ENCODE data around the gene TERT. TPM values are rescaled to one million over a fixed set of nuclear protein-coding genes. Genes with fewer than 3 reads are reported as not detected.

The TERT gene
- total and polyA plus RNA-seq, 2 experiments from 2014 or later, result not detected

DNA sequence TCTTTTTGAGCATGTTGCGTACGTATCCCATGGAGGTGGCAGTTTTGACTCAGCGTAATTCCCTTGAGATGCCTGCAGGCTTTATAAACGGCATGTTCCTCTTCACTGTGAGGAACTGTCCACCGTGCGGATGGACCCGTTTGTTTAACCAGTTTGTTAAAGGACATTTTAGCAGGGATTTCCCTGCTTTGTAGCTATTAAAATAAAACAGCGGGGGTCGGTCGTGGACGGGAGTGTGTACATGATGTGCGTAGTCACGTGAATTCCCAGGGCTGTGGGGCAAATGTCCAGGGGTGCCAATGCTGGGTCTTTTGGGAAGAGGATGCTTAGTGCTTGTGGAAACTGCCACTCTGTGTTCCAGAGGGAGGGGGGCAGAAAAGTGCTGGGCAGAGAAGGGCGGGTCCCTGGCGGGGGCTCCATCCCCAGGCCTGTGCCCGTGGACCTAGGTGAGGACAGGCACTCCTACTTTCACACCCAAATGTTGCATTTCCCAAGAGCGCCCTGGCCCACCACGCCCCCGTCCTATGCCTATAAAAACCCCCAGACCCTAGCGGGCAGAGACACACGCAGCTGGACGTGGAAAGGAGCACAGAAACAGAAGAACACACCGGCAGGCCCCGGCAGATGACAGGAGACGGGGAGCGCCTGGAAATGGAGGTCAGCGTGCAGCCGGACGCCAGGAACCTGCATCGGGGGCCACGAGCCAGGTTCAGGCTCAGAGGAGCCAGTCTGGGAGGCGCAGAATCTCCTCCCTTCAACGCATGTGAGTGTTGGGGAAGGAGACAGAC, 4.0 kb upstream of the TERT start:
- Histone ChIP-seq H3K79me2 (ENCODE audit: insufficient read depth) (no peaks in the 10 kb centered on the region), H2AFZ (no peak overlapping the region), H3F3A (ENCODE audit: insufficient read depth) (no peaks in the 10 kb centered on the region), H3K4me2 (ENCODE audit: unreplicated experiment) (no peak overlapping the region), H3K9me2 (ENCODE audit: insufficient read depth) (no peaks in the 10 kb centered on the region), H3K27ac (no peak overlapping the region), H3K9me3 (ENCODE audit: low read depth) (no peaks in the 10 kb centered on the region), H3K4me3 (no peak overlapping the region), H4K20me1 (ENCODE audit: insufficient read depth) (no peaks in the 10 kb centered on the region), H3K27me3 (replicated peaks; ENCODE audit: insufficient read depth) (peaks cover 42% of the 10 kb centered on the region), H3K36me3 (ENCODE audit: low read depth) (no peaks in the 10 kb centered on the region), H3K4me1 (ENCODE audit: insufficient read depth) (no peaks in the 10 kb centered on the region), H3K9ac (no peak overlapping the region)
- in situ Hi-C loops (cut with MboI), result no loop called here
- 54 to 61% methylated on average over 30 to 33 of the region's 33 CpGs for WGBS, 2 experiments (ENCODE audit: low coverage in 1 of 2, low lambda C conversion rate in 2 of 2, missing lambda C conversion rate in 2 of 2)
- TF ChIP-seq EZH2 (IDR thresholded peaks at IDR 0.05; ENCODE audit: insufficient read depth, poor library complexity, severe bottlenecking) (no peak), EZH2phosphoT487 (IDR thresholded peaks at IDR 0.05; ENCODE audit: insufficient read depth, low read depth) (no peak)
- no peak for DNase-seq

DNA sequence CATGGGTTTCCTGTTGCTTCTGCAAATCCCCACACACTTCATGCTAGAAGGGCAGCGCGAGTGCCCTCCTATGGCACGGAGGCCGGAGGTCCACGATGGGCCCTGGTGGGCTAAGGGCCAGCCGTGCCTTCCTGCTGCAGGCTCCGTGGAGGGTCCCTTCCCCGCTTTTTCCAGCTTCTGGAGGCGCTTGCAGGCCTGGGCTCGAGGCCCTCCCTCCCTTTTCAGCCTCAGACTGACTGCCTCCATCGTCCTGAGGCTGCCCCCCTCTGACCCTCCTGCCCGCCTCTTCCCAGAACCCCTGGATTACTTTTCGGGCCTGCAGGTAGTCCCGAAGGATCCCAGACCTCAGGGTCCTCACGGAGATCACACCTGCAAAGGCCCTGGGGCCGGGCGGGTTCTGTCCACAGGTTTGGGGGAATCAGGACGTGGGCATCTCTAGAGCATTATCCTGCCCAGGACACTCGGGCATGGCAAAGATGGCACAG, 3.2 kb upstream of the TERT start:
- H3K9ac ChIP-seq, result no peak overlapping the region
- no peaks in the 10 kb centered on the region for H3F3A ChIP-seq (ENCODE audit: insufficient read depth)
- no peaks in the 10 kb centered on the region for H3K9me2 ChIP-seq (ENCODE audit: insufficient read depth)
- TF ChIP-seq EZH2 (IDR thresholded peaks at IDR 0.05; ENCODE audit: insufficient read depth, poor library complexity, severe bottlenecking) (no peak), EZH2phosphoT487 (IDR thresholded peaks at IDR 0.05; ENCODE audit: insufficient read depth, low read depth) (no peak)
- no peak for DNase-seq
- H3K4me2 ChIP-seq (ENCODE audit: unreplicated experiment), result no peak overlapping the region
- H3K27me3 ChIP-seq (replicated peaks; ENCODE audit: insufficient read depth), result peaks cover 34% of the 10 kb centered on the region
- WGBS, 2 experiments (ENCODE audit: low coverage in 1 of 2, low lambda C conversion rate in 2 of 2, missing lambda C conversion rate in 2 of 2), result 58 to 69% methylated on average over 16 to 19 of the region's 19 CpGs
- H3K9me3 ChIP-seq (ENCODE audit: low read depth), result no peaks in the 10 kb centered on the region
- no peaks in the 10 kb centered on the region for H3K36me3 ChIP-seq (ENCODE audit: low read depth)
- H2AFZ ChIP-seq, result no peak overlapping the region
- no peaks in the 10 kb centered on the region for H4K20me1 ChIP-seq (ENCODE audit: insufficient read depth)
- H3K4me3 ChIP-seq, result no peak overlapping the region
- no peak overlapping the region for H3K27ac ChIP-seq
- H3K4me1 ChIP-seq (ENCODE audit: insufficient read depth), result no peaks in the 10 kb centered on the region
- H3K79me2 ChIP-seq (ENCODE audit: insufficient read depth), result no peaks in the 10 kb centered on the region
- in situ Hi-C loops (cut with MboI), result no loop called here

DNA sequence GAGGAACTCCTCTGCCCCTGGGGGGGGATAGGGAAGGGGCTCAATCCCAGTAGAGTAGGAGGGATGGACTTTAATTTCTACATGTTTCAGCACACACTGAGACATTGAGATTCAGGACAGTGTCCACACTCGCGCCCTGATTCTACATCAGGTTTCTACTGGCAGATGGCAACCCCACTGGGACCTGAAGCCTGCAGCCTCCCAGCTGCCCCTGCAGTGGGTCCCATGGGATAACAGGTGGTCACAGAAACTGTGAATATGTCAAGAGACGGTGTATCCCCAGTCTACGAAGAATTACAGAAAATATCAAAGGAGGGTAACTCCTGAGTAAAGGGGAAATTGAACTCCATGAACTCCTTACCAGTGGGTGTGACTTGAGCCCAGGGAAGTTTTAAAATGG, 2.4 kb upstream of the TERT start:
- no peak for DNase-seq
- Histone ChIP-seq H3K9me2 (ENCODE audit: insufficient read depth) (no peaks in the 10 kb centered on the region), H3K9me3 (ENCODE audit: low read depth) (no peaks in the 10 kb centered on the region), H3F3A (ENCODE audit: insufficient read depth) (no peaks in the 10 kb centered on the region), H4K20me1 (ENCODE audit: insufficient read depth) (no peaks in the 10 kb centered on the region), H3K4me3 (no peak overlapping the region), H3K4me1 (ENCODE audit: insufficient read depth) (no peaks in the 10 kb centered on the region), H3K4me2 (ENCODE audit: unreplicated experiment) (no peak overlapping the region), H3K27ac (no peak overlapping the region), H3K9ac (no peak overlapping the region), H3K79me2 (ENCODE audit: insufficient read depth) (no peaks in the 10 kb centered on the region), H3K36me3 (ENCODE audit: low read depth) (no peaks in the 10 kb centered on the region), H3K27me3 (replicated peaks; ENCODE audit: insufficient read depth) (peaks cover 33% of the 10 kb centered on the region), H2AFZ (no peak overlapping the region)
- 46 to 56% methylated on average over 4 of the region's 4 CpGs for WGBS, 2 experiments (ENCODE audit: low coverage in 1 of 2, low lambda C conversion rate in 2 of 2, missing lambda C conversion rate in 2 of 2)
- no peak for TF ChIP-seq EZH2phosphoT487 (IDR thresholded peaks at IDR 0.05; ENCODE audit: insufficient read depth, low read depth)
- TF ChIP-seq EZH2 (IDR thresholded peaks at IDR 0.05; ENCODE audit: insufficient read depth, poor library complexity, severe bottlenecking), result no peak
- in situ Hi-C loops (cut with MboI), result no loop called here

DNA sequence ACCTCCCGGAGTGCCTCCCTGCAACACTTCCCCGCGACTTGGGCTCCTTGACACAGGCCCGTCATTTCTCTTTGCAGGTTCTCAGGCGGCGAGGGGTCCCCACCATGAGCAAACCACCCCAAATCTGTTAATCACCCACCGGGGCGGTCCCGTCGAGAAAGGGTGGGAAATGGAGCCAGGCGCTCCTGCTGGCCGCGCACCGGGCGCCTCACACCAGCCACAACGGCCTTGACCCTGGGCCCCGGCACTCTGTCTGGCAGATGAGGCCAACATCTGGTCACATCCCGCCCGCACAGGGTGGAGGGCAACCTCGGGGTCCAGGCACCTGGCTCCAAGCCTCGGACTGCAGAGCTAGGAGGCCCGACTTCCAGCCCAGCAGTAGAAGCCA, 776 bp upstream of the TERT start:
- no peak for DNase-seq
- H3K27me3 ChIP-seq (replicated peaks; ENCODE audit: insufficient read depth), result peaks cover 18% of the 10 kb centered on the region
- no peaks in the 10 kb centered on the region for H4K20me1 ChIP-seq (ENCODE audit: insufficient read depth)
- TF ChIP-seq EZH2phosphoT487 (IDR thresholded peaks at IDR 0.05; ENCODE audit: insufficient read depth, low read depth) (no peak), EZH2 (IDR thresholded peaks at IDR 0.05; ENCODE audit: insufficient read depth, poor library complexity, severe bottlenecking) (no peak)
- H3K4me2 ChIP-seq (ENCODE audit: unreplicated experiment), result no peak overlapping the region
- 41 to 47% methylated on average over 15 to 22 of the region's 22 CpGs for WGBS, 2 experiments (ENCODE audit: low coverage in 1 of 2, low lambda C conversion rate in 2 of 2, missing lambda C conversion rate in 2 of 2)
- H3K79me2 ChIP-seq (ENCODE audit: insufficient read depth), result no peaks in the 10 kb centered on the region
- no peak overlapping the region for H3K27ac ChIP-seq
- H3K9ac ChIP-seq, result no peak overlapping the region
- H3K4me1 ChIP-seq (ENCODE audit: insufficient read depth), result no peaks in the 10 kb centered on the region
- H3K9me2 ChIP-seq (ENCODE audit: insufficient read depth), result no peaks in the 10 kb centered on the region
- H3K36me3 ChIP-seq (ENCODE audit: low read depth), result no peaks in the 10 kb centered on the region
- no peaks in the 10 kb centered on the region for H3K9me3 ChIP-seq (ENCODE audit: low read depth)
- in situ Hi-C loops (cut with MboI), result no loop called here
- H3F3A ChIP-seq (ENCODE audit: insufficient read depth), result no peaks in the 10 kb centered on the region
- no peak overlapping the region for H2AFZ ChIP-seq
- no peak overlapping the region for H3K4me3 ChIP-seq
